Measurements from ENCODE around the gene VPS52.

The VPS52 gene

GRCh38 chr6:33201147-33201545 lies 70.5 kb downstream of the VPS52 start:
- in situ Hi-C loops (cut with MboI; ENCODE audit: low sequenced_read_pairs, unreplicated experiment): no loop called here
- no peak for TF ChIP-seq CTCF (IDR thresholded peaks at IDR 0.05; ENCODE audit: borderline replicate concordance, control extremely low read depth, extremely low read depth, insufficient read depth, missing control alignments)
- no peak for DNase-seq (ENCODE audit: low spot score)
